HG02938 (cell line): ENCODE measurements around the gene CCDC92.

ENCODE experiments used
- ATAC-seq: cut with Tn5 transposase; IDR thresholded peaks from one replicate; pipeline ENCODE4 v1.9.1; 2021; ENCODE audit warnings: mild to moderate bottlenecking, moderate library complexity; ENCODE audit not compliant: unreplicated experiment

Gene CCDC92

GRCh38 chr12:123892853-123893252, 79.8 kb downstream of the CCDC92 start:
- ATAC-seq, result no peak

DNA sequence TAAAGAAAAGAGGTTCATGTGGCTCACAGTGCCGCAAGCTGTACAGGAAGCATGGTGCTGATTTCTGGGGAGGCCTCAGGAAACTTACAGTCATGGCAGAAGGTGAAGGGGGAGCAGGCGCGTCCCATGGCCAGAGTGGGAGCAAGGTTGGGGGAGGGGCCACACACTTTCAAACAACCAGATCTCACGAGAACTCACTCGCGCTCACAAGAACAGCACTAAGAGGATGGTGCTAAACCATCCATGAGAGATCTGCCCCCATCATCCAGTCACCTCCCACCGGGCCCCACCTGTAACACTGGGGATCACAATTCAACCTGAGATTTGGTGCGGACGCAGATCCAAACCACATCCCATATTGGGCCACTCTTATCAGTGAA, 80.5 kb downstream of the CCDC92 start:
- ATAC-seq, result no peak

GRCh38 chr12:123891516-123892179, 81.0 kb downstream of the CCDC92 start:
- no peak for ATAC-seq

GRCh38 chr12:123891011-123891410, 81.6 kb downstream of the CCDC92 start:
- ATAC-seq, result no peak

DNA sequence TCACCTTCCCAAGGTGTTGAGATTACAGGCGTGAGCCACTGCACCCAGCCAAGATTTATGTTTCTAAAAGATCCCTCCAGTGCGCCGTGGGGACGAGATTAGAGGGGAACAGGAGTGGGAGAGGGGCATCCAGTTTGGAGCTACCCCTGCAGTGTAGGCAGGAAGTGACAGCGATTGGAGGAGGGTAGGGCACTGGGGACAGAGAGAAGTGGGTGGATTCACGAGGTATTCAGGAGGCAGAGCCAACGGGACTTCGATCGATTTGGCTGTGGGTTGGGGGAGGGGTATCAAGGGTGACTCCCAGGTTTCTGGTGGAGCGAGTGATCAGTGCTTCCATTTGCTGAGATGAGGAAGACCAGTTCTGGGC, 82.1 kb downstream of the CCDC92 start:
- no peak for ATAC-seq

DNA sequence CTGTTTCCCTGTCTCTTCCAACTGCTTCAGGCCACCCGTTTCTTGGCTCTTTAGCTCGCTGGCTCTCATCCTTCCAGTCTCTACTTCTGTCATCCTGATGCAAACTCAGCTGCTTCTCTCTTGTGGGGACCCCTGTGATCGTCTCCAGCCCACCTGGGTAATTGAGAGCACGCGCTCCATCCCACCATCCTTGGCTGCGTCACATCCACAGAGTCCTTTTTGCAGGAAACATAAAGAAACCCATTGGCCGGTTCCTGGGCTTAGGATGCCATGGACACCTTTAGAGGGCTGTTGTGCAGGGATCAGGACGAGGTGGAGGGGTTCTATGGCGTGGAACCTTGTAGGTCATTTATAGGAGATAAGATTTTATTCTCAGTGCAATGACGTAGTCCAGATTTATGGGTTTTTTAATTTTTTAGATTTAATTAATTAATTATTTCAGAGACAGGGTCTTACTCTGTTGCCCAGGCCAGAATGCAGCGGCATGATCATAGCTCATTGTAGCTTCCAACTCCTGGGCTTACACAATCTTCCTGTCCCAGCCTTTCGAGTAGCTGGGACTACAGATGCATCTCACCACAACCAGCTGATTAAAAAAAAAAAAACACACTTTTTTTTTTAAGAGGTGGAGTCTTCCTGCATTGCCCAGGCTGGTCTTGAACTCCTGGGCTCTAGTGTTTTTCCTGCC, 82.6 kb downstream of the CCDC92 start:
- ATAC-seq, result no peak

DNA sequence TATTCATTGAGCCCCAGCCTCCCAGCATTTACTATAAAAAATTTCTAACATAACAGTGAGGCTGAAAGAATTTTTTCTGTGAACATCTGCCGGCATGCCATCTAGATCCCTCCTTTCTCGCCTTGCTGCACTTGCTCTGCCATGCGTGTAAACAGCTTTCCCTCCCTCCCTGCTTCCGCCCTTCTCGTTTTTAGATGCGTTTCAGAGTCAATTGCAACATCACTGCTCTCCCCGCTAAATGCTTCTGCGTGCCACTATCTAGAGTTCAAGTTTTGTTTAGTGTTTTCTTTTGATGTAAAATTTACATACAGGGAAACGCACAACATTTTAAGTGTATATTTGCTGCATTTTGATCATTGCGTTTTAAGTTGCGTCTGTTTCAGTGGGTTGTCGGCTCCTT, 83.6 kb downstream of the CCDC92 start:
- no peak for ATAC-seq

- ATAC-seq, result no peak
These were observed 85.6 kb downstream of the CCDC92 start for GRCh38 chr12:123886931-123887582.

- no peak for ATAC-seq
These were observed 86.4 kb downstream of the CCDC92 start for GRCh38 chr12:123886258-123886657.
